GM23248 (cell line): ENCODE measurements around the gene PYGO1. TPM values are rescaled to one million over a fixed set of nuclear protein-coding genes. Genes with fewer than 3 reads are reported as not detected.
A peak's percentile ranks its signal among the peaks of the same experiment; 100 is the strongest.

Experiments used
- DNase-seq: peaks from one replicate; pipeline ENCODE4 v3.0.0-alpha.2; 2015
- H2AFZ ChIP-seq: fragments of 200-600 bp; sonication (generic); 2 replicates; pipeline ENCODE4 v1.6.1; 2016; ENCODE audit warnings: antibody characterized with exemption
- H3F3A ChIP-seq: fragments of 200-600 bp; sonication (generic); 2 replicates; pipeline ENCODE4 v1.6.1; 2016; ENCODE audit warnings: mild to moderate bottlenecking, antibody characterized with exemption, mixed run types; ENCODE audit not compliant: insufficient read depth
- H3K27ac ChIP-seq: fragments of 200-600 bp; sonication (generic); 2 replicates; pipeline ENCODE4 v1.5.1; 2016; ENCODE audit warnings: mild to moderate bottlenecking
- H3K27me3 ChIP-seq: fragments of 200-600 bp; sonication (generic); replicated peaks from 2 replicates; pipeline ENCODE4 v1.6.1; 2016; ENCODE audit warnings: mild to moderate bottlenecking; ENCODE audit not compliant: insufficient read depth
- H3K36me3 ChIP-seq: fragments of 200-600 bp; sonication (generic); 2 replicates; pipeline ENCODE4 v1.6.1; 2016; ENCODE audit warnings: low read depth, mild to moderate bottlenecking
- H3K4me1 ChIP-seq: fragments of 200-600 bp; sonication (generic); 2 replicates; pipeline ENCODE4 v1.6.1; 2016; ENCODE audit warnings: mild to moderate bottlenecking; ENCODE audit not compliant: insufficient read depth
- H3K4me2 ChIP-seq: fragments of 200-600 bp; sonication (generic); one replicate; pipeline ENCODE4 v1.6.1; 2016; ENCODE audit warnings: mild to moderate bottlenecking; ENCODE audit not compliant: unreplicated experiment
- H3K4me3 ChIP-seq: fragments of 200-600 bp; sonication (generic); 2 replicates; pipeline ENCODE4 v1.5.1; 2016; ENCODE audit warnings: mild to moderate bottlenecking
- H3K79me2 ChIP-seq: fragments of 200-600 bp; sonication (generic); 2 replicates; pipeline ENCODE4 v1.6.1; 2016; ENCODE audit warnings: mild to moderate bottlenecking; ENCODE audit not compliant: insufficient read depth
- H3K9ac ChIP-seq: fragments of 200-600 bp; sonication (generic); 2 replicates; pipeline ENCODE4 v1.6.1; 2016; ENCODE audit warnings: mild to moderate bottlenecking
- H3K9me2 ChIP-seq: fragments of 200-600 bp; sonication (generic); 2 replicates; pipeline ENCODE4 v1.6.1; 2016; ENCODE audit warnings: mixed run types, mild to moderate bottlenecking, moderate library complexity; ENCODE audit not compliant: insufficient read depth
- H3K9me3 ChIP-seq: fragments of 200-600 bp; sonication (generic); one replicate; pipeline ENCODE4 v1.6.1; 2017; ENCODE audit warnings: low read depth
- H4K20me1 ChIP-seq: fragments of 200-600 bp; sonication (generic); 2 replicates; pipeline ENCODE4 v1.6.0; 2016; ENCODE audit not compliant: insufficient read depth
- EZH2 ChIP-seq: fragments of 200-600 bp; sonication (generic); IDR thresholded peaks from 2 replicates; pipeline ENCODE4 v1.6.1; 2018; ENCODE audit warnings: antibody characterized with exemption, mild to moderate bottlenecking; ENCODE audit not compliant: insufficient read depth, poor library complexity, severe bottlenecking
- EZH2phosphoT487 ChIP-seq: fragments of 200-600 bp; sonication (generic); IDR thresholded peaks from 2 replicates; pipeline ENCODE4 v1.6.1; 2018; ENCODE audit warnings: antibody characterized with exemption, moderate library complexity, mild to moderate bottlenecking, low read depth; ENCODE audit not compliant: insufficient read depth
- WGBS, 2 experiments: methylation state at CpG; one replicate each; pipeline ENCODE4 v1.1.6; 2015 to 2017; ENCODE audit warnings: low lambda C conversion rate in 2 of 2, low coverage in 1 of 2; ENCODE audit errors: missing lambda C conversion rate in 2 of 2; 5-methylcytosine and 5-hydroxymethylcytosine counted together
- in situ Hi-C: fragments of 300-500 bp; cut with MboI; formaldehyde crosslinking; loops from 2 replicates; pipeline ENCODE4 v1.15.0; 2020
- polyA plus RNA-seq: library from polyadenylated mRNA; unstranded; fragments of >200 nt; fragmentation: Nextera tagmentation; extraction: Ambion mirVana; gene quantifications from 2 replicates; pipeline ENCODE4 v1.2.1, GENCODE V29; 2016
- total RNA-seq: library from RNA; depleted of rRNA; stranded (reverse); fragments of >200 nt; shearing (Covaris generic); gene quantifications from 2 replicates; pipeline ENCODE4 v1.2.3, GENCODE V29; 2014

Gene PYGO1
- total and polyA plus RNA-seq, 2 experiments from 2014 or later, result 1.6 to 5.4 TPM

DNA sequence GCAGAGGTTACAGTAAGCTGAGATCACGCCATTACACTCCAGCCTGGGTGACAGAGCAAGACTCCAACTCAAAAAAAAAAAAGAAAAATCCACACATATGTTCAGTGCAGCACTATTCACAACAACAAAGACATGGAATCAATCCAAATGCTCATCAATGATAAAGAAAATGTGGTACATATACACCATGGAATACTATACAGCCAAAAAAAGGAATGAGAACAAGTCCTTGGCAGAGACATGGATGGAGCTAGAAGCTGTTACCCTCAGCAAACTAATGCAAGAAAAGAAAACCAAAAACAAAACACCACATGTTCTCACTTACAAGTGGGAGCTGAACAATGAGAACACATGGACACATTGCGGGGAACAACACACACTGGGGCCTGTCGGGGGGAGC is 25.5 kb downstream of the PYGO1 start:
- 79 to 92% methylated on average over 3 of the region's 3 CpGs for WGBS, 2 experiments
- Histone ChIP-seq H3K4me2 (no peak overlapping the region), H3K36me3 (no peaks in the 10 kb centered on the region), H3K4me1 (no peaks in the 10 kb centered on the region), H3F3A (no peaks in the 10 kb centered on the region), H3K27ac (no peak overlapping the region), H3K9me3 (no peaks in the 10 kb centered on the region), H3K4me3 (no peak overlapping the region), H2AFZ (no peak overlapping the region), H3K79me2 (0 out of 2 replicates have a peak, but pooled peaks cover 8% of the 10 kb centered on the region), H3K27me3 (no peaks in the 10 kb centered on the region), H3K9ac (no peak overlapping the region), H4K20me1 (no peaks in the 10 kb centered on the region), H3K9me2 (no peaks in the 10 kb centered on the region)
- in situ Hi-C loops, result no loop called here
- DNase-seq, result no peak
- no peak for TF ChIP-seq EZH2
- TF ChIP-seq EZH2phosphoT487, result no peak

DNA sequence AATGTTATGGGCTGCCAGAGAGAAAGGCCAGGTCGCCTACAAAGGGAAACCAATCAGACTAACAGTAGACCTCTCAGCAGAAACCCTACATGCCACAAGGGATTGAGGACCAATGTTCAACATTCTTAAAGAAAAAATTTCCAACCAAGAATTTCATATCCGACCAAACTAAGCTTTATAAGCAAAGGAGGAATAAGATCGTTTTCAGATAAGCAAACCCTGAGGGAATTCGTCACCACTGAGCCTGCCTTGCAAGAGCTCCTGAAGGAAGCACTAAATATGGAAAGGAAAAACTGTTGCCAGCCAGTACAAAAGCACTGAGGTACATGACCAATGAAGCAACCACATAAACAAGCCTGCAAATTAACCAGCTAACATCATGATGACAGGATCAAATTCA is 33.1 kb downstream of the PYGO1 start:
- H2AFZ ChIP-seq, result no peak overlapping the region
- H4K20me1 ChIP-seq, result no peaks in the 10 kb centered on the region
- no peaks in the 10 kb centered on the region for H3K4me1 ChIP-seq
- no peaks in the 10 kb centered on the region for H3K27me3 ChIP-seq
- no peaks in the 10 kb centered on the region for H3K9me3 ChIP-seq
- H3K4me2 ChIP-seq, result no peak overlapping the region
- DNase-seq, result no peak
- no peaks in the 10 kb centered on the region for H3K9me2 ChIP-seq
- H3K4me3 ChIP-seq, result no peak overlapping the region
- WGBS, 2 experiments, result 85 to 92% methylated on average over 4 of the region's 4 CpGs
- no peak overlapping the region for H3K27ac ChIP-seq
- H3K9ac ChIP-seq, result no peak overlapping the region
- H3K79me2 ChIP-seq, result no peaks in the 10 kb centered on the region
- in situ Hi-C loops, result no loop called here
- H3K36me3 ChIP-seq, result no peaks in the 10 kb centered on the region
- TF ChIP-seq EZH2phosphoT487 (no peak), EZH2 (no peak)
- H3F3A ChIP-seq, result no peaks in the 10 kb centered on the region

DNA sequence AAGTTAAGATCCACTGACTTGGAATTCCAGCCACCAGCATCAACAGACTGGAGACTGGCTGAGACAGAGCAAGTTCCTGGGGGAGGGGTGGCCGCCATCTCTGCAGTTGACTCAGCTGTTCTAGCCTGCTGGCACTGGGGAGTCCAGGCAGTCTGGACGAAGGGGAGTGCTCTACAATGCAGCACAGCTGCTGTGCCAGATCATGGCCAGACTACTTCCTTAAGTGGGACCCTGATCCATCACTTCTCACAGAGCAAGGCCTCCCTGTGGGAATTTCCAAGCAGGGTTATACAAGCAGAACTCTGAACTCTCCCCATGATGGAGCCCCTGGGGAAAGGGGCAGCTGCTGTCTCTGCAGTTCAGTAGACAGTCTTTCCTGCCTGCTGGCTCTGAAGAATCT is 35.2 kb downstream of the PYGO1 start:
- no peak overlapping the region for H3K4me2 ChIP-seq
- H3K4me1 ChIP-seq, result no peaks in the 10 kb centered on the region
- DNase-seq, result peak; percentile 3
- no peaks in the 10 kb centered on the region for H3F3A ChIP-seq
- no peaks in the 10 kb centered on the region for H3K27me3 ChIP-seq
- no peak overlapping the region for H3K9ac ChIP-seq
- in situ Hi-C loops, result no loop called here
- H3K4me3 ChIP-seq, result no peak overlapping the region
- WGBS, 2 experiments, result 60 to 82% methylated on average over 2 of the region's 2 CpGs
- H3K36me3 ChIP-seq, result no peaks in the 10 kb centered on the region
- H4K20me1 ChIP-seq, result no peaks in the 10 kb centered on the region
- H3K9me3 ChIP-seq, result no peaks in the 10 kb centered on the region
- TF ChIP-seq EZH2, result no peak
- TF ChIP-seq EZH2phosphoT487, result no peak
- H3K27ac ChIP-seq, result no peak overlapping the region
- H2AFZ ChIP-seq, result no peak overlapping the region
- no peaks in the 10 kb centered on the region for H3K9me2 ChIP-seq
- no peaks in the 10 kb centered on the region for H3K79me2 ChIP-seq

DNA sequence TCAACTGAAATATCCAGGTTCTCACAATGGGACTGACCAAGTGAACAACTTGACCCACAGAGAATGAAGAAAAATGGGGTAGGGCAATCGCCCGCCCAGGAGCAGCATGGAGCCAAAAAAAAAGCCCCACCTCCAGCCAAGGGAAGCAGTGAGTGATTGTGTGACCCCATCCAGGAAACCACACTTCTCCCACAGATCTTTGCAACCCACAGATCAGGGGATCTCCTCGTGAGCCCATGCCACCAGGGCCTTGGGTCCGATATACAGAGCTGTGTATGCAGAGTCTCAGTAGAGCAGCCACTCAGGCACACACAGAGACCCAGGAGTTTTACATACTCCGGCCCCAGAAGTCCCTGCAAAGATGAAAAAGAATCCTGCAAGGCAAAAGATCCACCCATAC is 35.7 kb downstream of the PYGO1 start:
- 94 to 96% methylated on average over 5 of the region's 5 CpGs for WGBS, 2 experiments
- no peaks in the 10 kb centered on the region for H4K20me1 ChIP-seq
- no peak overlapping the region for H3K9ac ChIP-seq
- H3K4me2 ChIP-seq, result no peak overlapping the region
- no peaks in the 10 kb centered on the region for H3K9me2 ChIP-seq
- in situ Hi-C loops, result no loop called here
- no peak overlapping the region for H2AFZ ChIP-seq
- H3K79me2 ChIP-seq, result no peaks in the 10 kb centered on the region
- no peaks in the 10 kb centered on the region for H3K9me3 ChIP-seq
- no peaks in the 10 kb centered on the region for H3K27me3 ChIP-seq
- no peaks in the 10 kb centered on the region for H3K36me3 ChIP-seq
- H3F3A ChIP-seq, result no peaks in the 10 kb centered on the region
- no peak for DNase-seq
- H3K27ac ChIP-seq, result no peak overlapping the region
- TF ChIP-seq EZH2phosphoT487 (no peak), EZH2 (no peak)
- H3K4me1 ChIP-seq, result no peaks in the 10 kb centered on the region
- H3K4me3 ChIP-seq, result no peak overlapping the region

DNA sequence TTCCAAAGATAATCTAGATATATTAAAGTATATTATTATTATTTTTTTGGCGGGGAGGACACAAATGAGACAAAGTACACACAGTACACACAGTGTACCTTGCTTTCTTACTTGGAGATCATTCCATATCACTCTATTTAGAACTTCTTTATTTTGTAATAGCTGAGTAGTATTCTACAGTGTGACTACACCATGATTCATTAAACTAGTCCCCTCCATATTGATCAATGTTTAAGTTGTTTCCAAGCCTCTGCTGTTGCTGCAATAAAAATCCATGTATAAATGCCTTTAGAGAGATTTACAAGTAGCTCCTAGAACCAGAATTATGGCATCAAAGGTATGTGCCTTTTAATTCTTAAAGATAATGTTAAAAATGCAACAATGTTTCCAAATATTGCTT is 38.8 kb downstream of the PYGO1 start:
- TF ChIP-seq EZH2 (no peak), EZH2phosphoT487 (no peak)
- H4K20me1 ChIP-seq, result no peaks in the 10 kb centered on the region
- no peaks in the 10 kb centered on the region for H3K27me3 ChIP-seq
- H3F3A ChIP-seq, result no peaks in the 10 kb centered on the region
- no peak for DNase-seq
- no peak overlapping the region for H2AFZ ChIP-seq
- 93 to 100% methylated on average over 1 of the region's 1 CpG for WGBS, 2 experiments
- peaks cover 7% of the 10 kb centered on the region; the same call in 1 of the 2 replicates for H3K36me3 ChIP-seq
- no peak overlapping the region for H3K9ac ChIP-seq
- no peak overlapping the region for H3K27ac ChIP-seq
- no peak overlapping the region for H3K4me2 ChIP-seq
- in situ Hi-C loops, result no loop called here
- no peak overlapping the region for H3K4me3 ChIP-seq
- no peaks in the 10 kb centered on the region for H3K9me2 ChIP-seq
- no peaks in the 10 kb centered on the region for H3K9me3 ChIP-seq
- H3K4me1 ChIP-seq, result peaks cover 4% of the 10 kb centered on the region; the same call in 1 of the 2 replicates
- H3K79me2 ChIP-seq, result no peaks in the 10 kb centered on the region
